AG10803 (cell line): Measurements from ENCODE around the gene ARHGAP24.

Experiments used
- DNase-seq: peaks from one replicate; pipeline ENCODE4 v3.0.0; 2010; ENCODE audit warnings: low read depth
- H3K4me3 ChIP-seq: 2 replicates; pipeline ENCODE4 v1.5.1; 2011; ENCODE audit warnings: mild to moderate bottlenecking, low read length, control low read depth
- CTCF ChIP-seq: conservative IDR thresholded peaks from 2 replicates; pipeline ENCODE4 v1.5.1; 2011; ENCODE audit warnings: mild to moderate bottlenecking, low read length, control low read depth, inconsistent platforms

Gene ARHGAP24

GRCh38 chr4:85557016-85557901, 82.3 kb downstream of the ARHGAP24 start:
- no peak for DNase-seq
- TF ChIP-seq CTCF: no peak

GRCh38 chr4:85565761-85566480, 91.0 kb downstream of the ARHGAP24 start:
- TF ChIP-seq CTCF: no peak
- no peak overlapping the region for H3K4me3 ChIP-seq
- DNase-seq: peak; percentile 72

More at GRCh38 chr4:85557016-85557901, 82.3 kb downstream of the ARHGAP24 start:
- H3K4me3 ChIP-seq: no peak overlapping the region

- no peak for DNase-seq
- H3K4me3 ChIP-seq: no peak overlapping the region
- TF ChIP-seq CTCF: no peak
These were observed 94.9 kb downstream of the ARHGAP24 start for GRCh38 chr4:85569730-85570299.

- no peak for DNase-seq
These were observed 95.4 kb downstream of the ARHGAP24 start for GRCh38 chr4:85570388-85570787.

GRCh38 chr4:85571008-85571407, 96.1 kb downstream of the ARHGAP24 start:
- no peak for TF ChIP-seq CTCF
- H3K4me3 ChIP-seq: no peak overlapping the region
- no peak for DNase-seq

More at GRCh38 chr4:85570388-85570787, 95.4 kb downstream of the ARHGAP24 start:
- no peak for TF ChIP-seq CTCF
- no peak overlapping the region for H3K4me3 ChIP-seq

- peak; percentile 21 for DNase-seq
- H3K4me3 ChIP-seq: no peak overlapping the region
- no peak for TF ChIP-seq CTCF
These were observed 98.3 kb downstream of the ARHGAP24 start for GRCh38 chr4:85573270-85573669.
